GM12875 (cell line): Measurements from ENCODE around the gene CHST5.

Experiments
- H3K4me3 ChIP-seq: one replicate; pipeline ENCODE4 v1.5.1; 2011; ENCODE audit warnings: low read depth, low read length, control low read depth
- CTCF ChIP-seq: IDR thresholded peaks from 2 replicates; pipeline ENCODE4 v1.5.1; 2011; ENCODE audit warnings: low read depth, mild to moderate bottlenecking, control low read depth, inconsistent platforms, low read length, moderate library complexity, borderline replicate concordance; ENCODE audit not compliant: insufficient read depth

The CHST5 gene

DNA sequence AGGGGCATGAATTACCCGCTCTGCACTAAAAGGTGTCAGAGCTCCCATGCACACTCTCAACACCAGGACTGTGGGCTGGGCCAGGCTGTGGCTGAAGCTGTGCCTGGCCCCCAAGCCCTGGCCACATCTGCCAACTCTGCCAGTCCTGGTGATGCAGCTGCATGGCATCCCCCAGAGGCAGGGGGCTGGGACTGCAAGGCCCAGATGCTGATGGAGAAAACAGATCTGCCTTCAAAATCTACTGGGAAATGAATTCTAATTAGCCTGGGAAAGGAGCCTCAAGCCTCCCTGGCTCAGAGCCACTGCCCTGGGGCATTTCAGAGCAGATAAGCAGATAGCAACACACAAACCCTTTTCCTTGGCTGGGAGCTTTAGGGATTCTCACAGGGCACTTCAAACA is 44.0 kb downstream of the CHST5 start:
- no peak overlapping the region for H3K4me3 ChIP-seq
- TF ChIP-seq CTCF = peak; percentile 41; the same call in 1 of the 2 replicates

- no peak overlapping the region for H3K4me3 ChIP-seq
- no peak for TF ChIP-seq CTCF
Observed at GRCh38 chr16:75488322-75488721, 47.6 kb downstream of the CHST5 start.

- no peak for TF ChIP-seq CTCF
- no peak overlapping the region for H3K4me3 ChIP-seq
Observed at GRCh38 chr16:75486676-75487313, 49.1 kb downstream of the CHST5 start.

DNA sequence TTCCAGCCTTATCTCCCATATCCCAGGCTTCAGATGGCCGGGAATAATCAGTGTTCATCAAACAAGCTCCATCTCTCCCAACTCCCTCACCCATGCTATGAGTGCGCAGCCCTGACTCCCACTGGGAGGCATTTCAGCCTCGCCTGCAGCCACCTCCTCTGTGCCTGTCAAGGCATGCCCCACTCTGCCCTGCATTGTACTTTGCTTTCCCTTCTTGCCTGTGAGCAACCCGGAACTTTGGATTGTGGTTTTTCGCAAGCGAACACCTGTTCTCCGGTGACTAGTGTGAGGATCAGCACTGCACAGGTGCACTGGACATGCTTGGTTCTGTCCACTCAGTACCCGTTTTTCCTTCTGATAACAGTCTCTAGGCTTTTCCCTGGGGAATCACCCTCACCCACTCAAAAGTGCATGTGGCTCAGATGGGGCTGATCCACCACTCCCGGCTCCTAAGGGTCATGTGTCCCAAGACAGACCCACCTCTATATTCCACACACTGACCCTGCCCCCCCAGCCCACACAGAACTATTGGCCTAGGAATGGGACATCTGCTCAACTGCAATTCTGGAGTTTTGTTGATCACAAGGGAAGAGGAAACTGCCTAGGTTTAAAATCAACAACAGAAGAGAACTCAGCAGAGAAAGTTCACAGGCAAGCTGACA is 49.8 kb downstream of the CHST5 start:
- no peak overlapping the region for H3K4me3 ChIP-seq

GRCh38 chr16:75485230-75486013 is 50.5 kb downstream of the CHST5 start:
- no peak overlapping the region for H3K4me3 ChIP-seq
- no peak for TF ChIP-seq CTCF

More for the DNA sequence above, 49.8 kb downstream of the CHST5 start:
- TF ChIP-seq CTCF = no peak

DNA sequence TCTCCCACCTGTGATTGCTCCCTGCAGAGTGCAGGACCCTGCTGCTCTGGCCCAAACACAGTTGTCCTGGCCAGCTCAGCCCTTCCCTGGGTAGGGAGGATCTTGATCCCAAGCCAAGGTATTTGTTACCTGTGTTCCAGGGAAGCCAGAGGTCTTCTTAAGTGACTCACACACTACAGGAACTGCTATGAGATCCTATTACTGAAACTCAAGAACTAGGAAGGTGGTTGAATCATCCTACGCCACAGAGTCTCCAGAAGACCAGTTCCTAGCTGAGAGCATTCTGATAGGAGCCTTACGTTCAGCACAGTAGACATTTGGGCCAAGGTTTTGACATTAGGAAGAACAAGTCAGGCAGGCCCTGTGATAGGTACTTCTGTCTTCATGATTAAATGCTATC is 52.7 kb downstream of the CHST5 start:
- H3K4me3 ChIP-seq = no peak overlapping the region
- no peak for TF ChIP-seq CTCF
